ENCODE results near the gene ACTR8. TPM values are rescaled to one million over a fixed set of nuclear protein-coding genes. Genes with fewer than 3 reads are reported as not detected.
"Not testable (repeated sequence)": the region's sequence is repeated elsewhere in the genome, so short reads cannot be mapped to it uniquely, and the experiment has no call there.

ACTR8 gene, protein sequence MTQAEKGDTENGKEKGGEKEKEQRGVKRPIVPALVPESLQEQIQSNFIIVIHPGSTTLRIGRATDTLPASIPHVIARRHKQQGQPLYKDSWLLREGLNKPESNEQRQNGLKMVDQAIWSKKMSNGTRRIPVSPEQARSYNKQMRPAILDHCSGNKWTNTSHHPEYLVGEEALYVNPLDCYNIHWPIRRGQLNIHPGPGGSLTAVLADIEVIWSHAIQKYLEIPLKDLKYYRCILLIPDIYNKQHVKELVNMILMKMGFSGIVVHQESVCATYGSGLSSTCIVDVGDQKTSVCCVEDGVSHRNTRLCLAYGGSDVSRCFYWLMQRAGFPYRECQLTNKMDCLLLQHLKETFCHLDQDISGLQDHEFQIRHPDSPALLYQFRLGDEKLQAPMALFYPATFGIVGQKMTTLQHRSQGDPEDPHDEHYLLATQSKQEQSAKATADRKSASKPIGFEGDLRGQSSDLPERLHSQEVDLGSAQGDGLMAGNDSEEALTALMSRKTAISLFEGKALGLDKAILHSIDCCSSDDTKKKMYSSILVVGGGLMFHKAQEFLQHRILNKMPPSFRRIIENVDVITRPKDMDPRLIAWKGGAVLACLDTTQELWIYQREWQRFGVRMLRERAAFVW
- 51.8 and 53.5 TPM in 2 replicates for total RNA-seq

DNA sequence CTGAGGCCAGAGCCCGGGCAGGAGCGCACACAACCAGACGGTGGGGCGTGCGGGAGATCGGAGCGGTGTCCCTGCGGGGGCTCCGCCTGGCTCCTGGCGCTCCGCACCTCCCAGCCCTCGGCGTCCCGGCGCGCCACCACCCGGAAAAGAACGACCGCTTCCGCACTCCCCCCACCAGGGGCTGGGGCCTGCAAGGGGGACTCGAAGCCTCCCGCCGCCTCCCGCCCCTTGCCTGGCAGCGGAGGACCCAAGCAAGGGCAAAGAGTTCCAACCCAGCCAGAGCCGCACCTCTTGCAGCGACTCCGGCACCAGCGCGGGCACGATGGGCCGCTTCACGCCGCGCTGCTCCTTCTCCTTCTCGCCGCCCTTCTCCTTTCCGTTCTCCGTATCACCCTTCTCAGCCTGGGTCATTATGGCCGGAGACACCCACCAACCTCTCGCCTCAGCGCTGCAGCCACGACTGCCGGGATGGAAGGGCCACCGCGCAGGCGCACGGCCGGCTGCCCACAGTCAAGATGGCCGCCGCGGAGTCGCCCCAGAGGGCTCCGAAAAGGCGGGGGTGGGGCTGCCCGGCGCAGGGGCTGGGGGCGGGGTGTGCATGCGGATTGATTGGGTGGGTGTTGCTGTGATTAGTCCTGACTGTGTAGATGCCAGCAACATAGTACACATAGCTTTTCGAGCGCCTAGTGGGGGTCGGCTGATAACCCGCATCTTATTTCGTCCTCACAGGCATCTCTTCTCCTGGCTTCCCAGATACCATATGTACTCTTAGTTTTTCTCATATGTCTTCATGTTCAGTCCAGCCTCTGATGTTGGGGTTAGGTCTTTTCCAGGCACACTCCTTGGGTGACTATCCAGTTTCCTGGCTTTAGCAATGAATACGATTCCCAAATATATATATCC is at the start of gene ACTR8:
TSS of gene ACTR8 (minus strand) at position 462 of the 903 bp plus-strand sequence. CDS start at position 411, 51 bp downstream.
- intact Hi-C loops (cut with micrococcal nuclease) = loop anchor here (1.0 kb wide), 1 partner anchor 9 kb away; the partner anchor contains the start of gene SELENOK

DNA sequence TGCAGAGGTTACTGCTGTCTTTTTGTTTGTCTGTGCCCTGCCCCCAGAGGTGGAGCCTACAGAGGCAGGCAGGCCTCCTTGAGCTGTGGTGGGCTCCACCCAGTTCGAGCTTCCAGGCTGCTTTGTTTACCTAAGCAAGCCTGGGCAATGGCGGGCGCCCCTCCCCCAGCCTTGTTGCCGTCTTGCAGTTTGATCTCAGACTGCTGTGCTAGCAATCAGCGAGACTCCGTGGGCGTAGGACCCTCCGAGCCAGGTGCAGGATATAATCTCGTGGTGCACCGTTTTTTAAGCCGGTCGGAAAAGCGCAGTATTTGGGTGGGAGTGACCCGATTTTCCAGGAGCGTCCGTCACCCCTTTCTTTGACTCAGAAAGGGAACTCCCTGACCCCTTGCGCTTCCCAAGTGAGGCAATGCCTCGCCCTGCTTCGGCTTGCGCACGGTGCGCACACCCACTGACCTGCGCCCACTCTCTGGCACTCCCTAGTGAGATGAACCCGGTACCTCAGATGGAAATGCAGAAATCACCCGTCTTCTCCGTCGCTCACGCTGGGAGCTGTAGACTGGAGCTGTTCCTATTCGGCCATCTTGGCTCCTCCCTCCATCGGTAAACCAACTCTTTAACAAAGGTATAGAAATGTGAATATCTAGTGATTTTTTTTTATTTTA is 45.4 kb upstream of the ACTR8 start:
- intact Hi-C loops (cut with micrococcal nuclease) = not testable (repeated sequence)

DNA sequence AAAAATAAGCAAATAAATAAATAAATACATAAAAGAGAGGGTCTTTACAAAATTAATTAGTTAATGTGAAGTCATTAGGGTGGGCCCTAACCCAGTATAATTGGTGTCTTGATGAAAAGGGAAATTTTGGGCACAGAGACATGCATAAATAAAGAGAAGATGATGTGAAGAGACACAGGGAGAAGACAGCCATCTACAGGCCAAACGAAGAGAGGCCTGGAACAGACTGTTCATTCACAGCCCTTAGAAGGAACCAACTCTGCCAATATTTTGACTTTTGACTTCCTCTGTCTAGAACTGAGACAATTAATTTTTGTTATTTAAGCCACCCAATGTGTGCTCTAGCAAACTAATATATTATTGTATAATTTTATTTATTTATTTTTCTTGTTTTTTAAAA is 39.3 kb upstream of the ACTR8 start:
- intact Hi-C loops (cut with micrococcal nuclease) = no loop called here

DNA sequence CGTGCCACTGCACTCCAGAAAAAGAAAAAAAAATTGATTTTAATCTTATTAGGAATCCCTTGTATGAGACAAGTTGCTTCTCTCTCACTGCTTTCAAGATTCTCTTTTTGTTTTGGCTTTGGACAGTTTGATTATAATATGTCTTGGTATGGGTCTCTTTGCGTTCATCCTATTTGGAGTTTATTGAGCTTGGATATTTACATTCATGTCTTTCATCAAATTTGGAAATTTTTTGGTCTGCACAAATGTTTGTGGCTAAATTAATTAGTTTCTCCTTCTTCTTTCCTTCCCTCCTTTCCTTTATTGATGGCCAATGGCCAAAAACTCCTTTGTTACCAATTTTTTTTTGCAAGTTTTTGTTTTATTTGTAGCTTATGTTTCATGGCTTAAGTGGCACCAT is 37.8 kb upstream of the ACTR8 start:
- intact Hi-C loops (cut with micrococcal nuclease) = no loop called here

DNA sequence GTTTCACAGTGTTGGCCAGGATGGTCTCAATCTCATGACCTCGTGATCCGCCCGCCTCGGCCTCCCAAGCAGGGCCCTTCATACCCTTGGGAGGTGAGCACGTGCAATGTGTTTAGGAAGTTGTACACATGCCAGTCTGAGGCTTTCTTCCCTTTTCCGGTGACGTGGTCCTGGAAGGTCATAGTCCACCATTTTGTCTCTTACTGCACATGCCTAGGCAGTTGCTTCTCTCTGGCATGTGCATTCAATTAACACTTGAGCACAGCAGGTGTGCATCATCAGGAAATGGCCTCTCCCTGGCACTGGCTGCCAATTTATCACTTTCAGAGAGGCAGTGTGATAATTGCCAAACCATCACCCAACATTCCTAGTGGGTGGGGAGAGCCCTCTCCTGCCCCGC is 31.4 kb upstream of the ACTR8 start:
- intact Hi-C loops (cut with micrococcal nuclease) = no loop called here

DNA sequence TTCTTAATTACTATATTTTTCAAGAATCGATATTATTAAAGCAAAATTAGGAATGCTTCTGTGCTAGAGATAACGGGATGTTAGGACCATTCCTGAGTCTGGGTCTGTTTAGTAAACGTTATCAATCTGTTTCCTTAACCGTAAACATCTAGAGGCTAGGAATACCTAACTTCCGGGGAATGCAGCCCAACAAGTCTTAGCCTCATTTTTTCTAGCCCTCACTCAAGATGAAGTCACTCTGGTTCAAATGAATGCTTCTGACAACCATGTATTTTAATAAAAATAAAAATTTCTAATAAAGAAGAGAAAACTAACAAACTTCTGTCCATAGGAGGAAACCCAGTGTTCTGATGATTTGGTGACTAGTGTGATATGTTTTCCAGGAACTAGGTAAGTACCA is 20.8 kb upstream of the ACTR8 start:
- intact Hi-C loops (cut with micrococcal nuclease) = no loop called here

DNA sequence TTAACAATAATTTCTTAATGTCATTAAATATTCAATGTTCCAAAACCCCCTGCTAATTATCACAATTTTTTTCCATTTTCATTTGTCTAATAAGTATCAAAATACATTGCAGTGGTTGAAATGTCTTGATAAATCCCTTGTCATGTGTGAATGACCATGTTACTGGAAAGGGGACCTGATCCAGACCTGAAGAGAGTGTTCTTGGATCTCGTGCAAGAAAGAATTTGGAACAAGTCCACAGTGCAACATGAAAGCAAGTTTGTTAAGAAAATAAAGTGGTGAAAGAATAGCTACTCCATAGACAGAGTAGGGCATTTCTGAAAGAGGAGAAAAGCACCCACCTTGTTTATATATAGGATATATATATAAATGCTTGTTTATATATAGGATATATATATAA is 20.1 kb upstream of the ACTR8 start:
- intact Hi-C loops (cut with micrococcal nuclease) = no loop called here

DNA sequence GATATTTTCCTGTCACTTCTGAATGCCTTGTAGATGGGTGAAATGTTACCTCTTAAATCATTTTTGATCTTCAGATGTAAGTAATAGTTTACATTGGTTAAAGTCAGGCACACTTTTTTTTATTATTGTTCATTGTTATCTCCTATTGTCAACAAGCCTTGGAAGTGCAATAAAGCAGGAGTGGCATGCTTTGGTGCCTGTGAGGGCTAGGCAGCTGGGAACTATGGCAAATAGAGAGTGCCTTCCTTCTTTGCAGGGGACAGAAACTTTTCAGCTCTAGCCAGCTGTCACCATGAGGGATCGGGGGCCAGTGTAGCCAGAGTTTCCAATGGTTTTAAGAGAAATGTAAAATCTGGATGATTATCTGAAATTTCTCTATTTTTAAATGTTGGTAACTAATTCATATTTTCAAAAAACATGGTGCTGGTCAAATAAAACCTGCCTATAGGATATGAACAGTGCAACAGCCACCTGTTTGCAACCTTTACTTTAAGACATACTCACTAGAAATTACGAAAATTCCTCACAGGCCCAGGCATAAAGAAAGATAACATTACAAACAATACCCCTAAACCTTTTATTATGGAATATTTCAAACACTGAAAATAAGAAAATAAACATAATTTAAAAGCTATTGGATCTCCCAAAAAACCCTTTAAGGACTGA is 18.8 kb upstream of the ACTR8 start:
- intact Hi-C loops (cut with micrococcal nuclease) = no loop called here

DNA sequence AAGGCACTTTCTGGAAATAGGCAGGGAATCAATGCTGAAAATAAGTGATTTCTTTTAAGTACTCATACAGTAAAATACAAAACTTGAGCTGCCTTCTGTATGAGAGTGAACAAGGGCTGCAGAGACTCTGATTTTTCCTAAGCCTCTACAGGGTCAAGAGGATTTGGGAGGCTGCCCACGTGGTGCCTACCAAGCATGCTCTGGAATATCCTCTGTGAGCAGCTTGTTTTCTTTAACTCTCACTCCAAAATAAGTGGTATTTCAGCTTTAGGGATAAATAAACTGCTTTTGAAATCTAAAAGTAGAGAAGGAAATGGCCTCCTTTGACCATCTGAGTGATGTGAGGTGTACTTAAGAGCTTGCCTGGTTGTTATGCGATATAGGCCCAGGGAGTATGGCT is 17.8 kb upstream of the ACTR8 start:
- intact Hi-C loops (cut with micrococcal nuclease) = no loop called here

DNA sequence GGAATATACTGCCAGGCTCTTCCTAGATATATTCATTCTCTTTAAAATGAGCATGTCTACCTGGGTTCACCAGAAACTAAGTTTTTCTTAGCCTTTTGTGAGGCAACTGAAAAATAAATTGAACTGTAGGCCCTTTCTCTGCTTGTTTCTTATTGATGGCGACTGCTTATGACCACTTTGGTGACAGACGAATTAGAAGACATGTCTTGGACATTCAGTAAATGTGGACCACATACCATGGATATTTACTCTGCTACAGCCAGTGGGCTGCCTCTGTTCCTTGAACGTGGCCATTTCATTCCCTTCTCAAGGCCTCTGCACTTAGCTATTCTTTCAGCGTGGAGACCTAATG is 10.3 kb upstream of the ACTR8 start:
- intact Hi-C loops (cut with micrococcal nuclease) = loop anchor here (5.0 kb wide), 2 partner anchors 165 to 1205 kb away; partner anchors contain the start of genes GNL3 and PBRM1

DNA sequence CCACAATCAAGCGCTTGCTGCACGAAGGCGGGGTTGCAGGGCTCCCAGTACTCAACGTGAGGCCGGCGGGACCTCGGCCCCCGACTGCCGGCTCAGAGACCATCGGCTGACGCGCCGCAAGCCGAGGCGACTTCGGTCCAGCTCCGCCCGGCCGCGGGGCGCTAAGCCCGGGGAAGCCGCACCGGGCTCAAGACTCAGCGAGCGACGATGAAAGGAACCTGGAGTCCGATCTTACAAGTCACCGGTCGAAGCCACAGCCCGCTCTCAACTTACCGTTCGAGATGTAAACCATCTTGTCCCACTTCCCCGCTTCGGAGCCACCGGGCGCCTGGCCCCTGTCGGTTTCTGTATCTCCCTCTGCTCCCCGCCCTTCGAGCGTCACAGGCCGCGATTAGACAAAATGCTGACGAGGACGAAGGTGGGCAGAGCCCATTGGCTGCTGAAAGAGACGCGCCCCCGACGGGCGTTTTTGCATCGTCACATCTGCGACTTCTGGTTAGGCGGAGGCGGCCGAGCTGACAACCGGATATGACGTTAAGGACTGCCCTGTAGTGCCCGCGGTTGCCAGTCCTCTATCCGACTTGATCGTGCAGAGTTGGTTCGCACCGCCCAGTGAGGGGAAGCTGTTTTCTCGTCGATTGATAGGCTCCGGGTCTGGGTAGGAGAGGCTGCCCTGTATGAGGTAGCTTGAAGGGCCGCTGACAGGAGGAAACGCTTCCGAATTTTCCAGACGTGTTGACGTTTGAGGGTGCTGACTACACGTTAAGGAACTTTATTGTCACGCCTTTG is 9.7 kb upstream of the ACTR8 start, which contains the start of gene SELENOK:
TSS of gene SELENOK (minus strand) at position 363 of the 789 bp plus-strand sequence.
- intact Hi-C loops (cut with micrococcal nuclease) = loop anchor here (1.0 to 5.0 kb wide), 5 partner anchors 9 to 1204 kb away; partner anchors contain the start of genes ACTR8, DCP1A, GNL3 and PBRM1

DNA sequence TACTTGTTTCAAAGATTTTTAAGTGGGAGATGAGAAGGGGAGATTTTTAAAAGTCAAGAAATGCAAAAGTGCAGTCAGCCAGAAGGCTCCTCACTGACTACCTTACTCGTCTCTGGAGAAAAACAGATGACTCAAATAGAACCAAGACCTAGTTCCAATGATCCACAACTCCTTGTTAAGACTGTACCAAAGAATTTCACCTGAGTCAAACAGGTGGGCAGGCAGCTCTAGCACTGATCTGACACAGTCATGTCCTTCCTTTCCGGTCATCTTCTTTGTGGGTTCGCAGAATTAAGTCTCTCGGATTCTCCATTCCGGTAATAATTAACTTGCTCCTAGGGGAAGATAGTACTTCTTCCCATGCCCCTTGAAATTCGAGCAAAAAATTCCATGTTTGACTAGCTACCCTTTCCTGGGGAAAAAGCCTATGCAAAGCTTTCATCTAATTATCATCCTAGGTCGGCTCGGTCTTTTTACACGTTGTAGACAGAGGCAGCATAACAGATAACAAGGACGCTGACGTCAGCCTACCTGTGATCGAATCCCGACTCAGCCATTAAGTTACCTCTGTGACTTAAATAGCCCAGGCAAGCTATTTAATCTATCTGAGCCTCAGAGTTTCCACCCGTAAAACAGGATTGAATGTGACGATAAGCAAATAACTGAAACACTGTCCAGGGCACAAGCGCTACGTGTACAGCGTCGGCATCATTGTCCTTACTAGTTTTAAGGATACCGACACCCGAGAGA is 8.9 kb upstream of the ACTR8 start:
- intact Hi-C loops (cut with micrococcal nuclease) = loop anchor here (1.0 to 5.0 kb wide), 5 partner anchors 9 to 1204 kb away; partner anchors contain the start of genes ACTR8, DCP1A, GNL3 and PBRM1

DNA sequence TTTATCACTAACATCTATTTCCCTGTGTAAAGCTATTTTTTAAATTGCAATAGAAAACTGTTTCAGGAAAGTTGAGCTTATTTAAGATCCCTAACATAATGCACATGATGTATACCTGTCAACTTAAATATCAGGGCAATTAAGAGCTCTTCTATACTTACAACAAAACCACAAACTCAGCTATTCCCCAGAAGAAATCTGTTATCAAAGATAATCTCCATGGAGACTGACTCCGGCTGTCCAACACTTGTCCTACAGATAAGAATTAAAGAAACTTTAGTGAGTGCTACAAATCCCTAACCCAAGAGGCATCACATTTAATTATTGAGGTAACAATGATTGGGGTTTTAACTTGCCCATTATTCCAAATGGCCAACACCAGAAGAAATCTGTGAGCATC is 6.3 kb upstream of the ACTR8 start:
- intact Hi-C loops (cut with micrococcal nuclease) = no loop called here

DNA sequence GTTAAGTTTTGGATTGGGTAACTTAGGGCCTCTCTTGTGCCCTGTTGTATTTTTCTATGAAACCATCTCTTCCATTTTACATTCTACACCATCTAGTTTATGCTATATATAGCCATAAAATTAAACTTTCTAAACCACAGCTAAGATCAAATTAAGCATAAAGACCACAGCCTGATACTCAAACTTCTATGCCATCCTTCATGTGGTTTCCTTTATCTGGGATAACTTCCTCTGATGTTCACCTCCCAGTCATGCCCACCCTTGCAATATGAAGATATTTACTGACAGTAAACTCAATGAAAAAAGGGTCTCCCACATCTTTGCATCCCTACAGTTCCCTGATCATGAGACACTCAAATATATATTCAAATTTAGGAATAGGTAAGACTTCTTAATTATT is 5.5 kb upstream of the ACTR8 start:
- intact Hi-C loops (cut with micrococcal nuclease) = no loop called here

DNA sequence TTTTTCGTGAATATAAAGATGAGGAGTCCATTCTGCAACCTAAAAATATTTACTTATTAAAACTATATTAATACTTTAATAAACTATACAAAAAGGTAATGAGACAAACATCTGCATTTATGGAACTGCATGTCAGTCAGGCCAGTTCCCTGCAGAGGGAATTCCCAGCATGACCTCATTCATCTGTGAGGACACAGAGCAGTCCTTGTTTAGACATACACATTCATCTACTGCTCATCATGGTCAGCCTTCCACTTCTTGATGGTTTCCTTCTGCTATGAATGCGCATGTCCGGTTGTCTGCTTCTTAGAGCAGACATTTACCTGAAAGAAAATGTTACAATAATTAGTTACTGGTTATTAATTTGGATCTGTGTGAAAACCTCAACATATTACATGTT is 3.3 kb upstream of the ACTR8 start:
- intact Hi-C loops (cut with micrococcal nuclease) = no loop called here

DNA sequence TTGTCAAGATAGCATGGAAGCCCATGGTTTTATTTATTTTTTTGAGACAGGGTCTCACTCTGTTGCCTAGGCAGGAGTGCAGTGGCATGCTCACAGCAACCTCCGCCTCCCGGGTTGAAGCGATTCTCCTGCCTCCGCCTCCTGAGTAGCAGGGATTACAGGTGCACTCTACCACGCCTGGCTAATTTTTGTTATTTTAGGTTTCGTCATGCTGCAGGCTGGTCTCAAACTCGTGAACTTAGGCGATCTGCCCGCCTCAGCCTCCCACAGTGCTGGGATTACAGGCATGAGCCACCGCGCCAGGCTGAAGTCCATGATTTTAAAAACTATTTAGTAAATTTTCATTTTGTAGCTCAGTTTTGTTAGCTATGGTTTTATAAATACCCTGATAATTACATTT is 2.7 kb upstream of the ACTR8 start:
- intact Hi-C loops (cut with micrococcal nuclease) = no loop called here

DNA sequence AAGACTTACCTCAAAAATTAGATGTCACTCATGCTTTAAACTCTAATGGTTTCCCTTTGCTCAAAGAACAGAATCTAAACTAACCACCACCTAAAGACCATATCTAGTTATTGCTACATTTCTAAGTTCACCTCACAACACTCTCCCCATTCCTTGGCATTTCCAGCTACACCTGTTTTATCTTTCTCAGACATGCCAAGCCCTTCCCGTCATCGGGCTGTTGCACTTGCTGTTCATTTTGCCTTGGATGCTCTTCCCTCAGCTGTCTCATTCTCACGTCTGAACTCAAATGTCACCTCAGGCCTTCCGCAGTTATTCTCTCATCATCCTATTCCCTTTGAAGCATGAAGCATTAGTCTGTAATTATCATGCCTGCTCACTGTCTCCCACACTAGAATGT is 1.1 kb upstream of the ACTR8 start:
- intact Hi-C loops (cut with micrococcal nuclease) = no loop called here

DNA sequence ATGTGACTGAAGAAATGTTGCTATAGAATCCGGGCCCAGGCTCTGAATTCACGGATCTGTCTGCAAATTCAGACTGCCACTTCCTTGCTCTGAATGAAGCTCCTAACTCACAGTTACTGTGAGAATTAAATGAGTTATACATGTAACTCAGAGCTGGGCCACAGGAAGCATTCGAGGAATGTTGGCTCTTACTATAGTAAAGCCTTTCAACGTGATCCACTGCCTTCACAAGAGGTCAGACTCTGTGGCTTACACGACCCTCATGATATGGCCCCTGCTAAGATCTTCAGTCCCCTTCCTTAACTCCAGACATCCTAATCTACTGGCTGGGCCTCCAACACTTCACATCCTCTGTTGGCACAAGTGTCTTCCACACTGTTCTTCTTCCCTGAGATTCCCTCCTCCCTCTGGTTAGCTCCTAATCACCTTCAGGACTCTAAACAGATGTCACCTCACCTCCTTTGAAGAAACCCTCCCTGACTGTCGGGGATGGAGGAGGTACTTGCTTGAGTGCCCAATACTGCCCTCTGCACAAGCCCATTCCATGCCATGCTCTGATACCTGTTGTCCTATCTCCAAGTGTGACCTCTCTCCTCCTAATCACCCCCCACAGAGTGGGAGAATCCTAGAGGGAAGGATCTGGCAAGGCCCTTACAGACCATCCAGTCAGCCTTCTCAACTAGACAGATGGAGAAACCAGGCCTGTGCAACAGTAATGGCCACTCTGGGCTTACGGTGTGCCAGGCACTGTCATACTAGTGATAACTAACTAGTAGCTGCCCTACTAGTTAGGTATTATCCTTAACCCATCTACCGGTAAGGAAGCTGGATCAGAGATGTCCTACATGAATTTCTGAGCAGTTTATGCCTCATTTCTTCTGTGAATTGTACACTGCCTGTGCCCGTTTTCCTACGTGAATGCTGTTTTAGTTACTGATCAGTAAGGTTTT is 1.3 kb downstream of the ACTR8 start:
- intact Hi-C loops (cut with micrococcal nuclease) = no loop called here

Data from T-helper 2 cell treated with Interferon-gamma antibody and Interleukin-4, amounts not matched to agents 100 ng/mL and 5 ng/mL, for 36 hours (primary cell).